Mesothelial cell of epicardium (in vitro differentiated cells): Measurements from ENCODE around the gene HDGFL1. TPM values are rescaled to one million over a fixed set of nuclear protein-coding genes. Genes with fewer than 3 reads are reported as not detected.

ENCODE experiments used
- DNase-seq, 2 experiments: peaks; one replicate each; pipeline ENCODE4 v3.0.0; 2021; ENCODE audit warnings: low spot score in 2 of 2; ENCODE audit not compliant: unreplicated experiment in 2 of 2
- H3K27ac Mint-ChIP-seq: 2 replicates; pipeline ENCODE4 v1.8.0; 2021; ENCODE audit warnings: mixed read lengths
- H3K27me3 Mint-ChIP-seq: 2 replicates; pipeline ENCODE4 v1.8.0; 2021; ENCODE audit warnings: low read depth, mixed read lengths
- H3K36me3 Mint-ChIP-seq: 2 replicates; pipeline ENCODE4 v1.8.0; 2021; ENCODE audit warnings: mixed read lengths
- H3K4me1 Mint-ChIP-seq: 2 replicates; pipeline ENCODE4 v1.8.0; 2021; ENCODE audit warnings: mixed read lengths
- H3K4me3 Mint-ChIP-seq: 2 replicates; pipeline ENCODE4 v1.8.0; 2021; ENCODE audit warnings: mild to moderate bottlenecking, moderate library complexity, mixed read lengths
- H3K9me3 Mint-ChIP-seq: 2 replicates; pipeline ENCODE4 v1.8.0; 2021; ENCODE audit warnings: mixed read lengths
- CTCF ChIP-seq: fragments of 200-600 bp; sonication (generic); IDR thresholded peaks from one replicate; pipeline ENCODE4 v1.5.0; 2021; ENCODE audit warnings: antibody characterized with exemption; ENCODE audit not compliant: unreplicated experiment
- total RNA-seq: library from RNA; stranded (reverse); gene quantifications from 3 replicates; pipeline ENCODE4 v1.2.1, GENCODE V29; 2021

HDGFL1 gene
- total RNA-seq, 1 donor from 2014 or later = 0.09 TPM

DNA sequence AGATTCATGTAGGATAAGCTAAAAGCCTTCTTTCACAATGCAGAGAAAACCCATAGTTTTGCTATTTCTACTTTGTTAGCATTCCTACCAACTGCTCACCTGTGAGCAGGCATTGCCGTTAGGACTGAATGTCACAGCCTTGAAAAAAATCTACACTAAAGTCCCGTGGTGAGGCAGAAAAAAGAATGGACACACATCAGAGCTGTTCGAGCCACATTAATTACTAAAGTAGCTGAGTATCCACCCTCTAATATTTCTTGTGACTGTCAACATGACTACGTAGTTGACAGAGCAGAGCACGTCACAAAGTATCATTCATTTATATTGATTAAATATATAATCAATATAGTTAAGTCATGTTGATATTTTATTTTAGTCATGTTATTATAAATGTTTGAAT, 10.1 kb downstream of the HDGFL1 start:
- Mint-ChIP-seq H3K36me3 (no peaks in the 10 kb centered on the region), H3K4me3 (no peak overlapping the region), H3K27me3 (no peaks in the 10 kb centered on the region), H3K4me1 (no peaks in the 10 kb centered on the region), H3K9me3 (no peaks in the 10 kb centered on the region), H3K27ac (no peak overlapping the region)
- TF ChIP-seq CTCF = no peak
- no peak for DNase-seq

DNA sequence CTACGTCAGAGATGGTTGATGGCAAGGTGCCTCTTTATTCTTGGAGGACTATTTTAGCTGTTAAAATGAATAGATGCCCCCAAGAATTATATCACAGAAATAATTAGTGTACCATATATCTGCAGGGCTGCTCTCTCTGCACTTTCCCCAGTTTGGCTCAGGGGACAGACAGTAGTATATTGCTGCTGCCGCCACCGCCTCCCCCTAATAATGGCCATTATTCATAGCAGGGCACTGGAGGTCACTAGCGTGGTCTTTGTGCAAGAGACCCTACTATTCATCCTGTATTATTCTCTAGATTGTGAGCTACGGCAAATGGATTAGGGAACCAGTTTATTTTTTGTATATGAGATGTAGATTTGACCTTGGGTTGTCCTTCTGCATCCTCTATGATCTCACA, 11.0 kb downstream of the HDGFL1 start:
- no peak overlapping the region for H3K4me3 Mint-ChIP-seq
- H3K9me3 Mint-ChIP-seq = no peaks in the 10 kb centered on the region
- H3K27ac Mint-ChIP-seq = no peak overlapping the region
- TF ChIP-seq CTCF = no peak
- H3K27me3 Mint-ChIP-seq = no peaks in the 10 kb centered on the region
- DNase-seq = no peak
- no peaks in the 10 kb centered on the region for H3K4me1 Mint-ChIP-seq
- H3K36me3 Mint-ChIP-seq = no peaks in the 10 kb centered on the region

DNA sequence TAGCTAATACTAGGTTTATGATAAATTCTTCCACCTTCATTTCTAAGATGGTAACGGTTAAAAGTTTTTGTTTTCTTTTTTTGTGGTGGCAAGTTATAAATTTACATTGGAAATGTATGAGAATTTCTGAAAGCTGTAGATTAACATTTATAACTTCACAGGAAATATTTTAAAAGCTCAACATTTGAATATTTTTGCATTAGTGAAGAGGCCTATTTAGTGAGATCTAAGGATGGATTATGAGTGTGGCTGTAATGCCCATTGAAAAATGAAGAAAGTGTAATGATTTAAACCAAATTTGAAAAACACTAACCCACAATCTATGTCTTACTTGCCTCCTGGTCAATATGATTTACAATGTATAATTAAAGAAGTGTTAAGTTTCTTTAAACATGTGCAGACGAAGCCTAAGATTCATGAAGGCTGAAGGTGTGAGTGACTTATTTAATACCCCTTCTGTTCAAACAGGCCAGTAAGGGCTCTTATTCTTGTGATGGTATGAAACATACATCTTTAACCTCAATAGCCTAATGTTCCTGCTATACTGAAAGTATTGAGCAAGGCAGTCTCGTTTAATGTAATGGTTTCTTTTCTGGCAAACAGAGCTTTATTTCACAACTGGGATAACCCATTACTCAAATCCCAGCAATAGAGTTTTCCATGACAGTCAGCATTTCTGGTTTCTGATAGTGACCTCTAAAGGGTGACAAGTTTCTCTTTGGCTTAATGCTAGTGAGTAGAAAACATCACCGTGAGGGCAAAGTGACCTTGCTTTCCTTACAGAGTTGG, 13.2 kb downstream of the HDGFL1 start:
- Mint-ChIP-seq H3K9me3 (no peaks in the 10 kb centered on the region), H3K4me1 (no peaks in the 10 kb centered on the region), H3K27me3 (no peaks in the 10 kb centered on the region), H3K4me3 (no peak overlapping the region), H3K36me3 (no peaks in the 10 kb centered on the region), H3K27ac (no peak overlapping the region)
- TF ChIP-seq CTCF = no peak
- no peak for DNase-seq

DNA sequence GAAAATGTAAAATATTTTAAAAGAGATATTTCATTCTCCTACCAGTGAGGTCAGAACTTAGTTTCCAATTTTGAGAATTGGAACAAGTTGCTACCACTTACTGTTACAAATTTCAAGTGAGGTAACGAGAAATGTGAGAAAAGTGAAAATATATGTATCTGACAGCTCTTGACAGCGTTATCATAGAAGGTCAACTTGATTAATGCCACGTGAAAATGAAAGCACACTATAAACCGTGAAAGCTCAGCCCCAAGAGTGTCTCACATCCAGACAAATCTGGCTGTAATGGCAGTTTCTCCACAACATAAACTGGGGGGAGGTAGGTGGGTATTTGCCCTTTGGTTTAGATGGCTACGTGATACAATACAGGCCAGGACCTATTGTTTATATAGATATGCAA, 13.9 kb downstream of the HDGFL1 start:
- Mint-ChIP-seq H3K27ac (no peak overlapping the region), H3K36me3 (no peaks in the 10 kb centered on the region), H3K4me1 (no peaks in the 10 kb centered on the region), H3K27me3 (no peaks in the 10 kb centered on the region), H3K4me3 (no peak overlapping the region), H3K9me3 (no peaks in the 10 kb centered on the region)
- no peak for TF ChIP-seq CTCF
- no peak for DNase-seq

GRCh38 chr6:22583927-22584326, 14.6 kb downstream of the HDGFL1 start:
- H3K9me3 Mint-ChIP-seq = no peaks in the 10 kb centered on the region
- no peaks in the 10 kb centered on the region for H3K27me3 Mint-ChIP-seq
- H3K36me3 Mint-ChIP-seq = no peaks in the 10 kb centered on the region
- DNase-seq = no peak
- no peak overlapping the region for H3K4me3 Mint-ChIP-seq
- no peak overlapping the region for H3K27ac Mint-ChIP-seq
- no peak for TF ChIP-seq CTCF
- H3K4me1 Mint-ChIP-seq = no peaks in the 10 kb centered on the region
